Upper lobe of right lung (tissue), 1 donor: Measurements from ENCODE around the gene FCHSD2. TPM values are rescaled to one million over a fixed set of nuclear protein-coding genes. Genes with fewer than 3 reads are reported as not detected.

Experiments
- ATAC-seq: fragments of 200-7000 bp; cut with Tn5 transposase; one replicate; pipeline ENCODE4 v1.9.1; 2020; ENCODE audit warnings: mild to moderate bottlenecking, moderate library complexity
- DNase-seq: peaks from one replicate; pipeline ENCODE4 v3.0.0-alpha.2; 2020
- H3K27ac ChIP-seq: fragments of 200-600 bp; one replicate; pipeline ENCODE4 v1.8.0; 2022
- H3K27me3 ChIP-seq: fragments of 200-600 bp; one replicate; pipeline ENCODE4 v1.8.0; 2022; ENCODE audit warnings: mild to moderate bottlenecking
- H3K36me3 ChIP-seq: fragments of 200-600 bp; one replicate; pipeline ENCODE4 v1.8.0; 2022
- H3K4me1 ChIP-seq: fragments of 200-600 bp; one replicate; pipeline ENCODE4 v1.8.0; 2022
- H3K4me3 ChIP-seq: fragments of 200-600 bp; one replicate; pipeline ENCODE4 v1.8.0; 2022; ENCODE audit warnings: mild to moderate bottlenecking
- H3K9me3 ChIP-seq: fragments of 200-600 bp; one replicate; pipeline ENCODE4 v1.8.0; 2022
- CTCF ChIP-seq: fragments of 200-600 bp; IDR thresholded peaks from one replicate; pipeline ENCODE4 v1.8.0; 2022; ENCODE audit warnings: antibody characterized with exemption
- intact Hi-C: fragments of 100-400 bp; cut with DNase I; formaldehyde crosslinking; loops from one replicate; pipeline ENCODE4 v1.11.0; 2022
- total RNA-seq: library from RNA; stranded (reverse); fragmentation: NEBNext Ultra II Directional; extraction: Animal tissue kit (Norgen Biotek cat#: 25700); gene quantifications from one replicate; pipeline ENCODE4 v1.2.1, GENCODE V29; 2021
- donor health status: DM: no; HTN: yes; CAD: no; lungs with severe emphysema.

Gene FCHSD2
- total RNA-seq, 1 donor from 2014 or later = 71.2 TPM

- H3K27me3 ChIP-seq = no peaks in the 10 kb centered on the region
- DNase-seq (no peak), ATAC-seq (no peak)
- H3K36me3 ChIP-seq = no peaks in the 10 kb centered on the region
- intact Hi-C loops = no loop called here
- H3K4me1 ChIP-seq = peaks cover 12% of the 10 kb centered on the region
- no peak overlapping the region for H3K27ac ChIP-seq
- no peak for TF ChIP-seq CTCF
- no peak overlapping the region for H3K4me3 ChIP-seq
- H3K9me3 ChIP-seq = no peaks in the 10 kb centered on the region
Observed at GRCh38 chr11:73004088-73004487, 138.0 kb downstream of the FCHSD2 start.

DNA sequence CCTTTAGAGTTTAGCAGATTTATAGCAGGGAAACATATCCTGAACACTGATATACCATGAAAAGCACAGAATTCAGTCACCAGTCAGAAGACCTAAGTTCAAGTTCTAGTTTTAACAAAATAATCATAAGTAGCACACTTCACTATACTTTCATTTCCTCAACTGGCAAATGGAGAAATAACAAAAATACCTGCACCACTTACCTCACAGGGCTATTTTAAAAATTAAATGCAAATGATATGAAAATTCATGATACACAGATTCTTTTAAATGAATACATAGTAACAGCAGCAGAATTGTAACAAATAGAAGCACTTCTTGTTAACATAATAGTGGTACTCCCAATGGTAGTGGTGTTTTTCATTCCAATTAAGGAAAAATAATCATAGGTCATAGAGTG is 139.0 kb downstream of the FCHSD2 start:
- Histone ChIP-seq H3K4me3 (no peak overlapping the region), H3K36me3 (no peaks in the 10 kb centered on the region), H3K27me3 (no peaks in the 10 kb centered on the region), H3K27ac (no peak overlapping the region), H3K4me1 (peaks cover 12% of the 10 kb centered on the region), H3K9me3 (no peaks in the 10 kb centered on the region)
- no peak for DNase-seq
- intact Hi-C loops = no loop called here
- ATAC-seq = no peak
- TF ChIP-seq CTCF = no peak

DNA sequence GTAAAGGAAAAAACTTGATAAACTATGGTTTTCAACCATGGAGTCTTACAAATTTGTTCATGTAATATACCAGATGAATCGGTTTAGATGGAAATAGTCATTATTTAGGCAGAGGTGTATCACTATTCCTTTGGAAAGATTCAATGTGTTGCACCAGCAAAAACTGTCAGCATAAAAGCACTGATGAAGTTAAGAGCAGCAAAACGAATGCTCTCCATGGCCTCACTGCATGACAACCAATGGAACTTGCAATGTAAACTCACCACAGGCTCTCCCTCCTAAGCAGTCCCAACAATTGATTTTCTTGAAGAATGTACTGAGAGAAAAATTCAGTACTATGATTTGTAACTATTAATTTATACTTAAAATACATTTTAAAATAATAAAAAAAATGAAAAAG is 139.9 kb downstream of the FCHSD2 start:
- TF ChIP-seq CTCF = no peak
- Histone ChIP-seq H3K36me3 (no peaks in the 10 kb centered on the region), H3K27ac (no peak overlapping the region), H3K27me3 (no peaks in the 10 kb centered on the region), H3K4me3 (no peak overlapping the region), H3K4me1 (peaks cover 12% of the 10 kb centered on the region), H3K9me3 (no peaks in the 10 kb centered on the region)
- ATAC-seq (no peak), DNase-seq (no peak)
- intact Hi-C loops = no loop called here

- intact Hi-C loops = no loop called here
- Histone ChIP-seq H3K27ac (no peak overlapping the region), H3K36me3 (no peaks in the 10 kb centered on the region), H3K27me3 (no peaks in the 10 kb centered on the region), H3K4me3 (no peak overlapping the region), H3K4me1 (peaks cover 12% of the 10 kb centered on the region), H3K9me3 (no peaks in the 10 kb centered on the region)
- ATAC-seq (no peak), DNase-seq (no peak)
- TF ChIP-seq CTCF = no peak
Observed at GRCh38 chr11:73001615-73002014, 140.5 kb downstream of the FCHSD2 start.

DNA sequence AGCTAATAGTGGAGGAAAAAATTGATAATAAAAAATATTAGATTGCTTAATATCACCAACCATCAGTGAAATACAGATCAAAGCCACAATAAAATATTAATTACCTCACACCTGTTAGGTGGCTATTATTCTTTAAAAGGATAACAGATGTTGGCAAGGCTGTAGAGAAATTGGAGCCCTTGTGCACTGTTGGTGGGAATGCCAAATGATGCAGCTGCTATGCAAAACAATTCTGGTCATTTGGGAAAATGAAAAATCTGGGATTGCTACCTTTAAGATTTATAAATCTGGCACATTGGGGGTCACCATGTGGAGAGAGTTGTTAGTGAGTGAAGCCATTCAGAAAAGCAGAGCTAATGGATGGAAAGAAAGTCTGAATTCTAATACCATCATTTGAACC is 143.4 kb downstream of the FCHSD2 start:
- no peak for ATAC-seq
- intact Hi-C loops = no loop called here
- H3K9me3 ChIP-seq = no peaks in the 10 kb centered on the region
- peaks cover 6% of the 10 kb centered on the region for H3K36me3 ChIP-seq
- no peak overlapping the region for H3K27ac ChIP-seq
- no peak overlapping the region for H3K4me3 ChIP-seq
- no peak for TF ChIP-seq CTCF
- peaks cover 12% of the 10 kb centered on the region for H3K4me1 ChIP-seq
- DNase-seq = no peak
- H3K27me3 ChIP-seq = no peaks in the 10 kb centered on the region

DNA sequence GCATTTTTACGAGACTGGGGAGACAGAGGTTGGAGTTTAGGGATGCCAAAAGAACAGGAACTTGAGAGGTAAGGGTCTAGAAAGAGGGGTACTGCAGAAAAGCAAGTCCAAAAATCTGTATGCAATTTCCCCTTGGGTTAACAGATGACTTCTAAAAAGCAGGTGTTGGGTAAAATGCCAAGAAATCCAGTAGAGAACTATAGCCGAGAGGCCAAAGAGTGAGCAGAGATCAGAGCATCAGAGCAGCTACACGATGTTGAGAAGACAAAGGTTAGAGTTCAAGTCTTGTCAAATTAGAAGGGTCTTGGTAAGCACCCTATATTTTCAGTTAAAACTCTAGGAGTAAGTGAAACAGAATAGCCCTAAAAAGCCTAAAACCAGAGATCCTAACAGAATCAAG is 145.2 kb downstream of the FCHSD2 start:
- H3K27ac ChIP-seq = no peak overlapping the region

More for the DNA sequence above, 145.2 kb downstream of the FCHSD2 start:
- Histone ChIP-seq H3K36me3 (peaks cover 6% of the 10 kb centered on the region), H3K4me3 (no peak overlapping the region), H3K9me3 (no peaks in the 10 kb centered on the region), H3K27me3 (no peaks in the 10 kb centered on the region), H3K4me1 (peaks cover 10% of the 10 kb centered on the region)
- intact Hi-C loops = no loop called here
- TF ChIP-seq CTCF = no peak
- no peak for DNase-seq
- no peak for ATAC-seq
